NK-92 treated with Interleukin-12 subunit alpha and Interleukin-12 subunit beta, amount 100 ng/mL, for 24 hours (cell line): ENCODE measurements around the gene TXNRD1.
"Not testable (repeated sequence)": the region's sequence is repeated elsewhere in the genome, so short reads cannot be mapped to it uniquely, and the experiment has no call there.

Experiments used
- DNase-seq: peaks from one replicate; lab custom pipeline; 2025; lab: John Stamatoyannopoulos, UW

The TXNRD1 gene

GRCh38 chr12:104328278-104328677, 112.7 kb downstream of the TXNRD1 start:
- not testable (repeated sequence) for DNase-seq

- no peak for DNase-seq
These were observed 113.2 kb downstream of the TXNRD1 start for GRCh38 chr12:104328790-104329189.

GRCh38 chr12:104329707-104330532, 114.3 kb downstream of the TXNRD1 start:
- no peak for DNase-seq

- no peak for DNase-seq
These were observed 115.8 kb downstream of the TXNRD1 start for GRCh38 chr12:104331376-104331775.

DNA sequence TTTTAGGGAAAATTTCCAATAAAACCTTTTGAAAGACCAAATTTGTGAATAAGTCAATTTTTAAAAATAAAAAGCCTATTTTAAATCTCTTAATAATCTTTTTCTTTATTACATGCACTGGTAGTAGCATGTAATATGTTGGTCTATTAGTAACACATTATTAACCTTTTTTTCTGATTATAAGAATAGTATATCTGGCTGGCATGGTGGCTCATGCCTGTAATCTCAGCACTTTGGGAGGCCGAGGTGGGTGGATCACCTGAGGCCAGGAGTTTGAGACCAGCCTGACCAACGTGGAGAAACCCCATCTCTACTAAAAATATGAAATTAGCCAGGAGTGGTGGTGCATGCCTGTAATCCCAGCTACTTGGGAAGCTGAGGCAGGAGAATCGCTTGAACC, 116.7 kb downstream of the TXNRD1 start:
- DNase-seq: not testable (repeated sequence)

DNA sequence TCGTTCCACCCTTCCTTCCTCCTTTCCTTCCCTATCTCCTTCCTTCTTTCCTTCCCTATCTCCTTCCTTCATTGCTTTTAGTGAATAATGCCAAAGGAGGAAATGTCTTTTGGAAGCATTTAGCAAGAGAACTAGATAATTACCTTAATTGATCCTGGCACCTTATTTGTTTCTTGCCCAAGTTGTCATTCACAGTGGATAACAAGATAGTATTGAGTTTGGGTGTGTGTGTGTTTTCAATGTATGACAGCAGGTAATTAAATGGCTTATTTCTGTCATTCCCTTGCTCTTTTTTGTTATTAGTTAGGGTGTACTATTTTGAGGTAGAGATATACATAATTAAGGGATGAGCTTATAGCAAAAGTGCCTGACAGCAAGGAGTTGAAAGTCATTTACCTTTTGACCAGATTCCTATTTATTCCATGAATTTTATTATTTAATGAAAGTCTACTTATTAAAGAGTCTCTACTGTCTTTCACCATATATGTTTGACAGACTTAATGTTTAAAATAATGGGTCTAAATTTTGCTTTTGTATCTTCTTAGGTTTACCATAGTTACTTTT, 118.2 kb downstream of the TXNRD1 start:
- no peak for DNase-seq

- DNase-seq: no peak
These were observed 119.0 kb downstream of the TXNRD1 start for GRCh38 chr12:104334581-104334980.

DNA sequence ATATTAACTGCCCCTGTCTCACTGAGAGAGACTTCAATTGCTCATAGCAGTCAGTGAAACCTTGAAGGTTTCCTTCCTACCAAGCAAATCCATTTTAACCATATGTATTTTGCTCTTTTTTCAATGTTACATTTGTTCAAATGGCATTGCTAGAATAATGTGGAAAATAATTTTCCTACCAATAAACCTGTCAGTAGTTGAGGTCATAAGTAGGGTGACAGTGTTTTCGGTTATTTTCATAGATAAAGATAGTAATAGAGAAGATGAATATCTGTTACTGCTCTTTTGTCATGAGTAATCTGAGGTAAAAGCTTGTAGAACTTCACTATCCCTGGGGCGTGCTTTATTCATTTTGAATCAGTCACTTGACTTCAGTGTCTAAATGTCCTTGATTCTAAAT, 120.5 kb downstream of the TXNRD1 start:
- no peak for DNase-seq

GRCh38 chr12:104337030-104337558, 121.5 kb downstream of the TXNRD1 start:
- DNase-seq: no peak

DNA sequence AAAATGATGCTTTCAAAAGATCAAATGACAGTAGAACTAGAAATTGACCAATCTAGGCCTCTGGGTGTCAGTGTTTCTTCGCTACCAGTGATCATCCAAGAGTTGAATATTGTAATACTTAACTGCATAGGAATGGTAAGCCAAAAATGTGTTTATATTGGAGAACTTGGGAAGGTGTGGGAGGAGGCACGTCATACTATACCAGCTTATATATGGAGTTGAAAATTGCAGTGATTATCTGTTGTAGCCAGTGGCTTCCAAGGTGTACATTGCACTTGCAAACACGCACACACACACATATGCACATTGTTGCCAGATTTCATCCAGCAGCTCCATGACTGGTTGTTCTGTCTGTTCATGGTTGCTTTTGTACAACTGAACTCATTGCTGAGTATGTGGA, 124.1 kb downstream of the TXNRD1 start:
- no peak for DNase-seq

DNA sequence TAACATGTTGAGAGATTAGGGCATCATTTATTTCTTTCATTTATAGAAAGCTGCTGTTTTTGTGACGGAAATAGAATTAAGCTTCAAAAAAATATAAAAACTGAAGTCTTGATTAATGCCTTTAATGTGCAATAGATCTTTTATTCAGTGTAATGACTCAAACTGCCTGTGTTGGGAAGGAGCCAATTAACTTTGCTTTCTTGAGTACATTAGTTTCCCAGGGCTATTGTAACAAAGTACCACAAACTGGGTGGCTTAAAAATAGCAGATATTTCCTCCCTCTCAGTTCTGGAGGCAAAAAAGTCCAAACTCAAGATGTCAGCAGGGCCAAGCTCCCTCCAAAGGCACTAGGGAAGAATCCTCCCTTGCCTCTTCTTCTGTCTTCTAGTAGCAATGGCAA, 124.6 kb downstream of the TXNRD1 start:
- DNase-seq: no peak

DNA sequence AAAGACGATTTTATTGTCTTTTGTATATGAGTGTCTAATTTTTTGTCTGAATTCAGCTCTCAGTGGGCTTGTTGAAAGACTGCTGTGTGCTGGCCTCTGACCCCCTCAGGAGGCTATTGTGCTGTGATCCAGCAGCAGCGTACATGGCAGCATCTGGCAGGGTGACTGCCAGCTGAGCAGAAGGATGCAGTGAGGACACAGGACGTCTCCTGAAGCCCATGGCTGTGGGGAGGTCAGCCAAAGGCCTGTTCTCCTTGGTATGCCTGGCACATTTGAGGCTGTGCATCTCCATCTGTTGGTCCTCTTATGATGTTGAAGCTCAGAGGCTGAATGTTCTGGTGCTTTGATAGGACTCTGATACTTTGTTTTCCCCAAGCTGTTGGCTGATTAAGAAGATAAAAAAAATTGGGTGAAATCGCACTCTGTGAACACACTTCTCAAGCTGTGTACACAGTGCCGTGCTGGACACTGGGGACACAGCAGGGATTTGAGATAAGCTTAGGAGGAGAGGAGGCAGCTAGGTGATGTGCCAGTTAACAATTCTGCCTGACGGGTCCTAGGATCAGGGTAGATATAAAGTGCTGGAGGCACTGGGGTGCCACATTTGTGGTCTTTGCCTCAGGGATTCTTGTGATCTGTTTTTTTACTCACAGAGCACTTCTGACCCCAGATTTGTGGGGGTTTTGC, 125.5 kb downstream of the TXNRD1 start:
- no peak for DNase-seq

- DNase-seq: no peak
These were observed 126.6 kb downstream of the TXNRD1 start for GRCh38 chr12:104342147-104342546.

- DNase-seq: no peak
These were observed 127.2 kb downstream of the TXNRD1 start for GRCh38 chr12:104342635-104343249.

DNA sequence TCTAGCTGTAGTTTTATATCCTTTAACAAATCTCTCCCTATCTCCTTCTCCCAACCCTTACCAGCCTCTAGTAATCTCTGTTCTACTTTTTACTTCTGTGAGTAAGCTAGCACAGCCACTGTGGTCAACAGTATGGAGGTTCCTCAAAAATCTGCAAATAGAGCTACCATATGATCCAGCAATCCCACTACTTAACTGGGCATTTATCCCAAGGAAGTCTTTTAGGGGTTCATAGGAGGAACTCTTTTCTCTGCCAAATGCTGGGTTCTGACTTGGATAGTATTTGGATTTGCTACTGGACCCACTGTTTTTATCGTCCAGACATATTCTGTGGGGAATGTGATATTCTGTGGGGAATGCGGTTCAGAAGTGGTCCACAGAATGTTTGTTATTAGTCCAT, 129.1 kb downstream of the TXNRD1 start:
- DNase-seq: no peak

DNA sequence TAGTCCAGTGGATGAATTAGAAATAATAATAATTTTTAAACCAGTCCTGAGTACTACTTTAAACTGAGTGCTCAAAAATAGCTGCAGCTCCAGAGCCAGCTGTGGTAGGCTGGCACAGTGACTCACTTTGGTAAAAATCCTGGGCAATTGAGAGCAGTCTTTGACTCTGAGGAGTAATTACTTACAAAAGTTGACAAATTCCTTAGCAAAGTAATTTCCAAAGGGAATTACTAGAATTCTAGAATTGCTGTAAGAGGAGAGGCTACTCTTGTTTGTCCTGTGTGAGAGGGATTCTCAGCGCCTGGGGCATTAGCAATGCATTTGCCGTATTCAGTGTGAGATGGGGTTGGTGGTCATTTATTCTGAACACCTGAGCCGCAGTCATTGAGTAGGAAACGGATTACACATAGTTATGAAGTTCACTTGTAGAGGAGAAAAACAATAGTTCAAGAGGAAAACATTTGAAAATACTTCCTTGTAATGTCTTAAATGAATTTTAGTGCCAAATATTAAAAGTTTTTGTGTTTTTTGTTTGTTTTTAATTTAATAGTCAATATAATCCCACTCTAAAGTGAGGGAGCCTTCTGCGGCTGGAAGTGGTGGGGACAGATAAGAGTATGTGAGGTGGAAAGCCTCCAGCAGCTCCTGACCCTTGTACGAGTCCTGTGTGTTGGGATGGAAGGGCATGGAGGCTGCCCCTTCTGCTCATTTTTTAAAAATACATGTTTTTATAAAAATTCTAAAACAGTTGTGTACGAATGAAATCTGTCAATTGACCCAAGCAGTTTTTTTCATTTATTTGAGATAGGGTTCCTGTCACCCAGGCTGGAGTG, 129.9 kb downstream of the TXNRD1 start:
- DNase-seq: no peak

DNA sequence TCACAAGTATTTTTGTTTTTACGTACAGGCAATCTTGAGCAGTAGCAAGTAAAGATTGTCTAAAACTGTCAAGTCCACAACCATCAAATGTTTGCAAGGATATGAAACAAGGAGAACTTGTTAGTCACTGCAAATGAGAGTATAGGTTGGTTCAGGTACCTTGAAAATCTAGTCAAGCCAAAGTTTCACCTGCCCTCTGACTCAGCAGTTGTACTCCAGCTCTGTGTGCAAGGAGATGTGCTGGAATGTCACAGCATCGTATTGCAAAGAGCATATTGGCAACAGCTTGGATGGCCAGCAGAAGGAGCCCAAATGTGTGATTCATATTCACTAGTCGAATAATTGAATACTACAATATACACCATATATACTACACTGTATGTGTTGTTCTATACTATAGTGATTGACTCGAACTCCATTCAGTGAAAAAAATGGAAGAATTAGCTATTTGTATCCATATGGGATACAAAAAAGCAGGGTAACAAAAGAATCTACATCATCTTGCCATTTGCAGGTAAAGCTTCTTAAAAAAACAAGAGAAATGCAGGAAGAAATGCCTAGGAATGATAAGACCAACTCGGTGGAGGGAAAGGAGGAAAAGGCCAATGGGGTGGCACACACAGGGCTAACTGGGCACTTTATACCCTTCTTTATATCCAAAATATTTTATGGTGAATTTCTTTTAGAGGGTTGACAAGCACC, 131.9 kb downstream of the TXNRD1 start:
- no peak for DNase-seq

DNA sequence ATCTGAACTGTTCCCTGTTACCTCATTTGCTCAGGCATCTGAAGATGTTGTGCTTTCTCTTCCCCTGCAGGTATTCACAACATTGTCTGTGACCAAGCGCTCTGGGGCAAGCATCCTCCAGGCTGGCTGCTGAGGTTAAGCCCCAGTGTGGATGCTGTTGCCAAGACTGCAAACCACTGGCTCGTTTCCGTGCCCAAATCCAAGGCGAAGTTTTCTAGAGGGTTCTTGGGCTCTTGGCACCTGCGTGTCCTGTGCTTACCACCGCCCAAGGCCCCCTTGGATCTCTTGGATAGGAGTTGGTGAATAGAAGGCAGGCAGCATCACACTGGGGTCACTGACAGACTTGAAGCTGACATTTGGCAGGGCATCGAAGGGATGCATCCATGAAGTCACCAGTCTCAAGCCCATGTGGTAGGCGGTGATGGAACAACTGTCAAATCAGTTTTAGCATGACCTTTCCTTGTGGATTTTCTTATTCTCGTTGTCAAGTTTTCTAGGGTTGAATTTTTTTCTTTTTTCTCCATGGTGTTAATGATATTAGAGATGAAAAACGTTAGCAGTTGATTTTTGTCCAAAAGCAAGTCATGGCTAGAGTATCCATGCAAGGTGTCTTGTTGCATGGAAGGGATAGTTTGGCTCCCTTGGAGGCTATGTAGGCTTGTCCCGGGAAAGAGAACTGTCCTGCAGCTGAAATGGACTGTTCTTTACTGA, 132.9 kb downstream of the TXNRD1 start:
- DNase-seq: no peak

DNA sequence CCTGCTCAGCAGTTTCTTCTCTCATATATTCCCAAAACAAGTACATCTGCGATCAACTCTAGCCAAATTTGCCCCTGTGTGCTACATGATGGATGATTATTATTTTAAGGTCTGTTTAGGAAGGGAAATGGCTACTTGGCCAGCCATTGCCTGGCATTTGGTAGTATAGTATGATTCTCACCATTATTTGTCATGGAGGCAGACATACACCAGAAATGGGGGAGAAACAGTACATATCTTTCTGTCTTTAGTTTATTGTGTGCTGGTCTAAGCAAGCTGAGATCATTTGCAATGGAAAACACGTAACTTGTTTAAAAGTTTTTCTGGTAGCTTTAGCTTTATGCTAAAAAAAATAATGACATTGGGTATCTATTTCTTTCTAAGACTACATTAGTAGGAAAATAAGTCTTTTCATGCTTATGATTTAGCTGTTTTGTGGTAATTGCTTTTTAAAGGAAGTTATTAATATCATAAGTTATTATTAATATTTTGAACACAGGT, 133.5 kb downstream of the TXNRD1 start:
- DNase-seq: no peak
